ENCODE data around the gene ANP32E. TPM values are rescaled to one million over a fixed set of nuclear protein-coding genes. Genes with fewer than 3 reads are reported as not detected.

The ANP32E gene
- total RNA-seq, 1 experiment from 2014 or later, result 63.3 TPM

- no peak for DNase-seq
- peaks cover 8% of the 10 kb centered on the region; the same call in 1 of the 2 replicates for H3F3A ChIP-seq (ENCODE audit: insufficient read depth, low read depth)
- H3K4me1 ChIP-seq (replicated peaks; ENCODE audit: insufficient read depth), result no peaks in the 10 kb centered on the region
- H3K9me3 ChIP-seq (ENCODE audit: insufficient read depth, low read depth), result no peaks in the 10 kb centered on the region
- no peak overlapping the region for H3K4me2 ChIP-seq
- H3K36me3 ChIP-seq (ENCODE audit: low read depth), result peaks cover 31% of the 10 kb centered on the region
- no peaks in the 10 kb centered on the region for H3K27me3 ChIP-seq (ENCODE audit: insufficient read depth, low read depth)
- no peaks in the 10 kb centered on the region for H4K20me1 ChIP-seq (ENCODE audit: insufficient read depth)
- H3K79me2 ChIP-seq (ENCODE audit: low read depth), result peaks cover 14% of the 10 kb centered on the region
- TF ChIP-seq EZH2 (IDR thresholded peaks at IDR 0.05; ENCODE audit: low read depth) (no peak), CTCF (conservative IDR thresholded peaks at IDR 0.05) (no peak)
- no peaks in the 10 kb centered on the region for H3K9me2 ChIP-seq (ENCODE audit: insufficient read depth)
- POLR2A ChIA-PET (ENCODE audit: unreplicated experiment), result no interaction called here
- no TSS peak for BruUV-seq (replicated peaks)
- CTCF ChIA-PET, result no interaction called here
- no peak overlapping the region for H2AFZ ChIP-seq
- no peak overlapping the region for H3K27ac ChIP-seq
- intact Hi-C loops (cut with micrococcal nuclease; ENCODE audit: unreplicated experiment), result no loop called here
- H3K4me3 ChIP-seq, result no peak overlapping the region
These were observed 8.7 kb downstream of the ANP32E start for GRCh38 chr1:150227228-150227627.

GRCh38 chr1:150226486-150226885, 9.4 kb downstream of the ANP32E start:
- Histone ChIP-seq H3K27ac (no peak overlapping the region), H3K9me3 (ENCODE audit: insufficient read depth, low read depth) (no peaks in the 10 kb centered on the region), H3K4me2 (no peak overlapping the region), H2AFZ (no peak overlapping the region), H3K4me1 (replicated peaks; ENCODE audit: insufficient read depth) (no peaks in the 10 kb centered on the region), H3K9me2 (ENCODE audit: insufficient read depth) (no peaks in the 10 kb centered on the region), H3K27me3 (ENCODE audit: insufficient read depth, low read depth) (no peaks in the 10 kb centered on the region), H3K79me2 (ENCODE audit: low read depth) (peaks cover 9% of the 10 kb centered on the region), H3K36me3 (ENCODE audit: low read depth) (peaks cover 31% of the 10 kb centered on the region), H3F3A (ENCODE audit: insufficient read depth, low read depth) (peaks cover 8% of the 10 kb centered on the region; the same call in 1 of the 2 replicates), H3K4me3 (no peak overlapping the region), H4K20me1 (ENCODE audit: insufficient read depth) (no peaks in the 10 kb centered on the region)
- ChIA-PET CTCF (no interaction called here), POLR2A (ENCODE audit: unreplicated experiment) (no interaction called here)
- BruUV-seq (replicated peaks), result no TSS peak
- TF ChIP-seq EZH2 (IDR thresholded peaks at IDR 0.05; ENCODE audit: low read depth), result no peak
- no peak for TF ChIP-seq CTCF (conservative IDR thresholded peaks at IDR 0.05)
- intact Hi-C loops (cut with micrococcal nuclease; ENCODE audit: unreplicated experiment), result no loop called here
- DNase-seq, result no peak

DNA sequence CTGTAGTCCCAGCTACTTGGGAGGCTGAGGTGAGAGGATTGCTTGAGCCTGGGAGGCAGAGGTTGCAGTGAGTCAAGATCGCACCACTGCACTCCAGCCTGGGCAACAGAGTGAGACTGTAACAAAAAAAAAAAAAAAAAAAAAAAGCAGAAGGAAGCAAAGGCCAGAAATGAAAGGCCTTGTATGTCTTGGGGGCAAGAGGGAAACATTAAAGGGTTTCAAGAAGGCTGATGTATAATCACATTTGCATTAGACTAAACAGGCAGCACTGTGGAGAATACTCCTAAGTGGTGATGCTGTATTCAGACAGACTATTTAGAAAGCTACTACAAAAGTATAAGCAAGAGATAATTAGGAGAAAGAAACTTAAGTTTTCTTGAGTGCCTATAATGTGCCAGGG, 10.4 kb downstream of the ANP32E start:
- no peak overlapping the region for H3K27ac ChIP-seq
- ChIA-PET CTCF (no interaction called here), POLR2A (ENCODE audit: unreplicated experiment) (interaction anchor here (0.7 kb wide), 1 partner anchor 33 kb away, joined by 3 read pairs; no protein-coding TSS in a partner anchor)
- no peak overlapping the region for H3K4me2 ChIP-seq
- DNase-seq, result no peak
- H2AFZ ChIP-seq, result no peak overlapping the region
- H3K9me3 ChIP-seq (ENCODE audit: insufficient read depth, low read depth), result no peaks in the 10 kb centered on the region
- no peaks in the 10 kb centered on the region; the same call in 1 of the 2 replicates for H3K79me2 ChIP-seq (ENCODE audit: low read depth)
- peaks cover 32% of the 10 kb centered on the region for H3K36me3 ChIP-seq (ENCODE audit: low read depth)
- TF ChIP-seq CTCF (conservative IDR thresholded peaks at IDR 0.05) (no peak), EZH2 (IDR thresholded peaks at IDR 0.05; ENCODE audit: low read depth) (no peak)
- no peaks in the 10 kb centered on the region for H3K9me2 ChIP-seq (ENCODE audit: insufficient read depth)
- no peaks in the 10 kb centered on the region for H4K20me1 ChIP-seq (ENCODE audit: insufficient read depth)
- no peak overlapping the region for H3K4me3 ChIP-seq
- intact Hi-C loops (cut with micrococcal nuclease; ENCODE audit: unreplicated experiment), result no loop called here
- peaks cover 8% of the 10 kb centered on the region; the same call in 1 of the 2 replicates for H3F3A ChIP-seq (ENCODE audit: insufficient read depth, low read depth)
- no peaks in the 10 kb centered on the region for H3K27me3 ChIP-seq (ENCODE audit: insufficient read depth, low read depth)
- H3K4me1 ChIP-seq (replicated peaks; ENCODE audit: insufficient read depth), result no peaks in the 10 kb centered on the region
- BruUV-seq (replicated peaks), result no TSS peak

Data from PC-9 (cell line).